Ovary (tissue), 9 donors: ENCODE results near the gene TGFB1. TPM values are rescaled to one million over a fixed set of nuclear protein-coding genes. Genes with fewer than 3 reads are reported as not detected.
"Not testable (repeated sequence)": the region's sequence is repeated elsewhere in the genome, so short reads cannot be mapped to it uniquely, and the experiment has no call there.

Source experiments
- DNase-seq, 5 donors: peaks; one replicate each; pipeline ENCODE4 v3.0.0-alpha.2; 2019 to 2020
- H3K27ac ChIP-seq, 2 donors: fragments of 200-600 bp; one replicate each; pipeline versions ENCODE4 v1.5.1 to v1.8.0; 2019 to 2022
- H3K27me3 ChIP-seq: fragments of 200-600 bp; one replicate; pipeline ENCODE4 v1.8.0; 2022
- H3K36me3 ChIP-seq: fragments of 200-600 bp; sonication (generic); one replicate; pipeline ENCODE4 v1.5.1; 2019
- H3K4me1 ChIP-seq: one replicate; pipeline ENCODE4 v1.8.1; 2013; ENCODE audit warnings: mild to moderate bottlenecking, moderate library complexity; ENCODE audit not compliant: insufficient read depth
- H3K4me3 ChIP-seq: fragments of 200-600 bp; sonication (generic); one replicate; pipeline ENCODE4 v1.5.1; 2017
- H3K9me3 ChIP-seq, 2 donors: fragments of 200-600 bp in 1 of 2; sonication (generic) in 1 of 2; one replicate each; pipeline versions ENCODE4 v1.5.1 to v1.8.1; 2013 to 2019; ENCODE audit warnings: mild to moderate bottlenecking in 1 of 2, moderate library complexity in 1 of 2
- CTCF ChIP-seq, 3 donors: fragments of 450-650 bp in 2 of 3; fragments of 200-600 bp in 1 of 3; IDR thresholded peaks; one replicate each; pipeline versions ENCODE4 v1.5.1 to v1.8.0; 2016 to 2022; ENCODE audit warnings: antibody characterized with exemption in 3 of 3, mild to moderate bottlenecking in 1 of 3
- EP300 ChIP-seq: sonication (generic); formaldehyde crosslinking; IDR thresholded peaks from one replicate; pipeline ENCODE4 v1.6.1; 2017; ENCODE audit warnings: antibody characterized with exemption
- POLR2A ChIP-seq: fragments of 450-650 bp; IDR thresholded peaks from one replicate; pipeline ENCODE4 v1.6.1; 2017; ENCODE audit warnings: antibody characterized with exemption, mild to moderate bottlenecking, moderate library complexity
- WGBS, 3 donors: extraction: QIAGEN DNeasy Blood & Tissue Kit in 1 of 3; methylation state at CpG; one replicate each; pipeline versions ENCODE4 v1.1.5 to v1.1.7; 2013 to 2017; 5-methylcytosine and 5-hydroxymethylcytosine counted together
- intact Hi-C, 4 donors: fragments of 100-400 bp; cut with DNase I; formaldehyde crosslinking; loops; one replicate each; pipeline versions ENCODE4 v1.11.0 to v1.15.1; 2022 to 2023
- polyA plus RNA-seq, 2 donors: library from polyadenylated mRNA; stranded (reverse); fragments of 200-250 nt in 1 of 2; fragments of 350-450 nt in 1 of 2; fragmentation: Illumina TruSeq in 1 of 2; extraction: RNeasy Lipid Tissue Mini Kit (QIAGEN cat#74804) in 1 of 2; gene quantifications; one replicate each; pipeline ENCODE4 v1.2.3, GENCODE V29; 2013 to 2014
- total RNA-seq, 7 donors: library from RNA; depleted of rRNA in 2 of 7; stranded (reverse); fragments of >200 nt in 2 of 7; fragmentation: NEBNext Ultra II Directional in 3 of 7; extraction: Animal tissue kit (Norgen Biotek cat#: 25700) in 3 of 7; gene quantifications; one replicate each; pipeline versions ENCODE4 v1.1.0 to v1.2.4, GENCODE V29; 2016 to 2023
- donor health status: DM: no; HTN: no; CAD: no; lungs with moderate emphysema.
- donor health status: DM: no; HTN: no; CAD: no.
- donor health status: Bipolar disorder and iron deficiency.
- donor health status: DM: yes; HTN: yes; CAD: no.
- donor health status: DM: no; HTN: no; CAD: no.
- donor health status: DM: yes; HTN: yes; CAD: no.

TGFB1 gene
- total and polyA plus RNA-seq, 9 donors, result 9.1 to 31.8 (median 20.8) TPM

DNA sequence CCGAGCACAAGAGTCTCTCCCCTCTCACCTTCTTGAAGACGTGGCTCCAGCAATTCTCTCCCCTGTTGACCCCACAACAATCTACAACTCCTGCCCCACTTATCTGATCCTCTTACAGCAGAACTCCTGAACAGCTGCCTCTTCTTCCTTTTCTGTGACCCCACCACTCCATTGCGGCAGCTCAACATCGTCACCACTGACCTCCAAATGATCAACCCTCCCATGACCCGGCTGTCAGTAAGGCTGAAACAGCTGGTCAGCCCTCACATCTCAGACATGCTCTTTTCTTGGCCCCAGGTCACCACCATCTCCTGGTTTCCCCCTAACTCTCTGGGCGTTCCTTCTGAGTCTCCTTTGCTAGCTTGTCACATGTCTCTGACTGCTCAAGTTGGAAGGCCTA, 41.6 kb upstream of the TGFB1 start:
- peaks cover 5% of the 10 kb centered on the region for H3K4me1 ChIP-seq
- WGBS, 3 donors, result 63 to 71% (median 66%) methylated on average over 6 of the region's 6 CpGs
- intact Hi-C loops, result no loop called here
- H3K9me3 ChIP-seq, result no peaks in the 10 kb centered on the region
- H3K4me3 ChIP-seq, result no peak overlapping the region
- TF ChIP-seq POLR2A (no peak), CTCF (IDR thresholded peaks at IDR 0.05) (no peak), EP300 (no peak)
- no peak overlapping the region for H3K27ac ChIP-seq
- no peak for DNase-seq
- no peaks in the 10 kb centered on the region for H3K27me3 ChIP-seq
- H3K36me3 ChIP-seq, result no peaks in the 10 kb centered on the region

- no peak for DNase-seq
- Histone ChIP-seq H3K9me3 (no peaks in the 10 kb centered on the region), H3K36me3 (no peaks in the 10 kb centered on the region), H3K4me1 (peaks cover 2% of the 10 kb centered on the region), H3K4me3 (no peak overlapping the region), H3K27me3 (no peaks in the 10 kb centered on the region), H3K27ac (no peak overlapping the region)
- 67 to 80% (median 74%) methylated on average over 12 of the region's 12 CpGs for WGBS, 3 donors
- no peak for TF ChIP-seq CTCF (IDR thresholded peaks at IDR 0.05)
- TF ChIP-seq EP300, result no peak
- TF ChIP-seq POLR2A, result no peak
- intact Hi-C loops, result no loop called here
Measured at GRCh38 chr19:41392775-41393174, 39.1 kb upstream of the TGFB1 start.

DNA sequence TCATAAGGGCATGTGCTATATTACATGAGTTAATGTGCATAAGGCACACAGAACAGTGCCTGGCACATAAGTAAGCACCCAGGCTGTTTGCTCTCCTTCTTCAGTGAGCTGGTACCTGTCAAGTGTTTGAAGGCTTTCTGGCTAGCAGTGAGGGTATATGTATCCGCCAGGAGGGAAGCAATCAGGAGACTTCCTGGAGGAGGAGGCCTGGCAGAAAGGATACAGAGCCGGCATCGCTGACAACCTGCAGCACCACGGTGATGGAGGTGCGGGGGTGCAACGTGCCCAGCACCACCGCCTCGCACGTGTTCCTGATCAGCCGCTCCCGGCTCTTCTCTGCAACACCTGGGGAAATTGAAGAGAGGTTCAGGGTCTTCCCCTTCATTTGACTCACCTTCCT, 37.9 kb upstream of the TGFB1 start:
- H3K9me3 ChIP-seq, result no peaks in the 10 kb centered on the region
- WGBS, 3 donors, result 84 to 90% (median 86%) methylated on average over 11 of the region's 11 CpGs
- H3K27me3 ChIP-seq, result no peaks in the 10 kb centered on the region
- TF ChIP-seq EP300 (no peak), CTCF (IDR thresholded peaks at IDR 0.05) (no peak), POLR2A (no peak)
- no peak overlapping the region for H3K27ac ChIP-seq
- H3K4me3 ChIP-seq, result no peak overlapping the region
- H3K4me1 ChIP-seq, result peaks cover 2% of the 10 kb centered on the region
- intact Hi-C loops, result no loop called here
- no peak for DNase-seq
- no peaks in the 10 kb centered on the region for H3K36me3 ChIP-seq

- Histone ChIP-seq H3K4me1 (no peaks in the 10 kb centered on the region), H3K27ac (no peak overlapping the region), H3K4me3 (no peak overlapping the region), H3K9me3 (no peaks in the 10 kb centered on the region), H3K36me3 (no peaks in the 10 kb centered on the region), H3K27me3 (no peaks in the 10 kb centered on the region)
- 23 to 48% (median 25%) methylated on average over 13 of the region's 13 CpGs for WGBS, 3 donors
- peak; percentile 52 to 85 (median 69) for DNase-seq
- no peak for TF ChIP-seq EP300
- TF ChIP-seq CTCF (IDR thresholded peaks at IDR 0.05), result no peak
- TF ChIP-seq POLR2A, result no peak
- intact Hi-C loops, result no loop called here
Measured at GRCh38 chr19:41386442-41386841, 32.7 kb upstream of the TGFB1 start.

- TF ChIP-seq EP300 (no peak), POLR2A (no peak), CTCF (IDR thresholded peaks at IDR 0.05) (no peak)
- Histone ChIP-seq H3K9me3 (no peaks in the 10 kb centered on the region), H3K4me1 (no peaks in the 10 kb centered on the region), H3K27ac (no peak overlapping the region), H3K4me3 (no peak overlapping the region), H3K27me3 (no peaks in the 10 kb centered on the region), H3K36me3 (no peaks in the 10 kb centered on the region)
- intact Hi-C loops, result no loop called here
- WGBS, 3 donors, result 84 to 88% (median 87%) methylated on average over 5 of the region's 5 CpGs
- no peak for DNase-seq
Measured at GRCh38 chr19:41384351-41384750, 30.6 kb upstream of the TGFB1 start.

DNA sequence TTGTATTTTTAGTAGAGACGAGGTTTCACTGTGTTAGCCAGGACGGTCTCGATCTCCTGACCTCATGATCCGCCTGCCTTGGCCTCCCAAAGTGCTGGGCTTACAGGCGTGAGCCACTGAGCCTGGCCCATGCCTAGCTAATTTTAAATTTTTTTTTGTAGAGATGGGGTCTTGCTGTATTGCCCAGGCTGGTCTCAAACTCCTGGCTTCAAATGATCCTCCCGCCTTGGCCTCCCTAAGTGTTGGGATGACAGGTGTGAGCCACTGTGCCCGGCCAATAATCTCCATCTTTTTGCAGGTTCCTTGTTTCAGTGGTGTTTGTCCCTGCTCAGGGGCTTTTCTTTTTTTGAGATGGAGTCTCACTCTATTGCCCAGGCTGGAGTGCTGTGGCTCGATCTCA, 27.8 kb upstream of the TGFB1 start:
- H3K9me3 ChIP-seq, H3K36me3 ChIP-seq, H3K27ac ChIP-seq, H3K27me3 ChIP-seq, DNase-seq, H3K4me1 ChIP-seq, H3K4me3 ChIP-seq, intact Hi-C loops: not testable (repeated sequence)
- 92 to 95% (median 93%) methylated on average over 8 of the region's 8 CpGs for WGBS, 3 donors
